ENCODE measurements around the gene GPR137B.
A peak's percentile ranks its signal among the peaks of the same experiment; 100 is the strongest.

The GPR137B gene

GRCh38 chr1:236119943-236120484 is 22.3 kb upstream of the GPR137B start:
- H3K4me1 ChIP-seq (ENCODE audit: insufficient read depth, low read length): no peaks in the 10 kb centered on the region
- no peak overlapping the region for H3K27ac ChIP-seq (ENCODE audit: low read depth, low read length)
- no peak overlapping the region for H3K4me3 ChIP-seq (ENCODE audit: low read length)
- WGBS: 92% methylated on average over 12 of the region's 12 CpGs
- H3K36me3 ChIP-seq (ENCODE audit: insufficient read depth, low read length): no peaks in the 10 kb centered on the region
- H3K9me3 ChIP-seq (ENCODE audit: insufficient read depth, low read depth, low read length): no peaks in the 10 kb centered on the region
- no peak overlapping the region for H3K9ac ChIP-seq (ENCODE audit: low read depth, low read length)
- H3K27me3 ChIP-seq (ENCODE audit: insufficient read depth, low read length): no peaks in the 10 kb centered on the region

GRCh38 chr1:236120721-236121153 is 21.6 kb upstream of the GPR137B start:
- Histone ChIP-seq H3K9me3 (ENCODE audit: insufficient read depth, low read depth, low read length) (no peaks in the 10 kb centered on the region), H3K27me3 (ENCODE audit: insufficient read depth, low read length) (no peaks in the 10 kb centered on the region), H3K27ac (ENCODE audit: low read depth, low read length) (no peak overlapping the region), H3K36me3 (ENCODE audit: insufficient read depth, low read length) (no peaks in the 10 kb centered on the region), H3K4me1 (ENCODE audit: insufficient read depth, low read length) (no peaks in the 10 kb centered on the region), H3K4me3 (ENCODE audit: low read length) (no peak overlapping the region), H3K9ac (ENCODE audit: low read depth, low read length) (no peak overlapping the region)
- 91% methylated on average over 9 of the region's 10 CpGs for WGBS

- WGBS: 96% methylated on average over 7 of the region's 7 CpGs
Observed at GRCh38 chr1:236122176-236122575, 20.2 kb upstream of the GPR137B start.

GRCh38 chr1:236123563-236123962 is 18.8 kb upstream of the GPR137B start:
- H3K4me3 ChIP-seq (ENCODE audit: low read length): no peak overlapping the region
- no peaks in the 10 kb centered on the region for H3K36me3 ChIP-seq (ENCODE audit: insufficient read depth, low read length)
- H3K4me1 ChIP-seq (ENCODE audit: insufficient read depth, low read length): no peaks in the 10 kb centered on the region
- H3K9me3 ChIP-seq (ENCODE audit: insufficient read depth, low read depth, low read length): no peaks in the 10 kb centered on the region
- WGBS: 91% methylated on average over 6 of the region's 6 CpGs
- no peak overlapping the region for H3K27ac ChIP-seq (ENCODE audit: low read depth, low read length)
- no peaks in the 10 kb centered on the region for H3K27me3 ChIP-seq (ENCODE audit: insufficient read depth, low read length)
- H3K9ac ChIP-seq (ENCODE audit: low read depth, low read length): no peak overlapping the region

More at GRCh38 chr1:236122176-236122575, 20.2 kb upstream of the GPR137B start:
- no peaks in the 10 kb centered on the region for H3K9me3 ChIP-seq (ENCODE audit: insufficient read depth, low read depth, low read length)
- no peak overlapping the region for H3K9ac ChIP-seq (ENCODE audit: low read depth, low read length)
- H3K27ac ChIP-seq (ENCODE audit: low read depth, low read length): no peak overlapping the region
- H3K36me3 ChIP-seq (ENCODE audit: insufficient read depth, low read length): no peaks in the 10 kb centered on the region
- H3K4me1 ChIP-seq (ENCODE audit: insufficient read depth, low read length): no peaks in the 10 kb centered on the region
- no peak overlapping the region for H3K4me3 ChIP-seq (ENCODE audit: low read length)
- no peaks in the 10 kb centered on the region for H3K27me3 ChIP-seq (ENCODE audit: insufficient read depth, low read length)

GRCh38 chr1:236124965-236125364 is 17.4 kb upstream of the GPR137B start:
- WGBS: 89% methylated on average over 2 of the region's 2 CpGs
- Histone ChIP-seq H3K4me3 (ENCODE audit: low read length) (no peak overlapping the region), H3K9ac (ENCODE audit: low read depth, low read length) (no peak overlapping the region), H3K36me3 (ENCODE audit: insufficient read depth, low read length) (no peaks in the 10 kb centered on the region), H3K27me3 (ENCODE audit: insufficient read depth, low read length) (no peaks in the 10 kb centered on the region), H3K9me3 (ENCODE audit: insufficient read depth, low read depth, low read length) (no peaks in the 10 kb centered on the region), H3K27ac (ENCODE audit: low read depth, low read length) (no peak overlapping the region), H3K4me1 (ENCODE audit: insufficient read depth, low read length) (peaks cover 12% of the 10 kb centered on the region)

- Histone ChIP-seq H3K27ac (ENCODE audit: low read depth, low read length) (no peak overlapping the region), H3K27me3 (ENCODE audit: insufficient read depth, low read length) (no peaks in the 10 kb centered on the region), H3K4me1 (ENCODE audit: insufficient read depth, low read length) (peaks cover 14% of the 10 kb centered on the region), H3K4me3 (ENCODE audit: low read length) (no peak overlapping the region), H3K9me3 (ENCODE audit: insufficient read depth, low read depth, low read length) (no peaks in the 10 kb centered on the region), H3K36me3 (ENCODE audit: insufficient read depth, low read length) (no peaks in the 10 kb centered on the region), H3K9ac (ENCODE audit: low read depth, low read length) (no peak overlapping the region)
- WGBS: 89% methylated on average over 8 of the region's 8 CpGs
Observed at GRCh38 chr1:236127045-236127444, 15.3 kb upstream of the GPR137B start.

- Histone ChIP-seq H3K4me3 (ENCODE audit: low read length) (no peak overlapping the region), H3K27ac (ENCODE audit: low read depth, low read length) (no peak overlapping the region; the same call in 1 of the 2 replicates), H3K36me3 (ENCODE audit: insufficient read depth, low read length) (no peaks in the 10 kb centered on the region), H3K9ac (ENCODE audit: low read depth, low read length) (no peak overlapping the region), H3K4me1 (ENCODE audit: insufficient read depth, low read length) (peaks cover 14% of the 10 kb centered on the region), H3K9me3 (ENCODE audit: insufficient read depth, low read depth, low read length) (no peaks in the 10 kb centered on the region), H3K27me3 (ENCODE audit: insufficient read depth, low read length) (no peaks in the 10 kb centered on the region)
- 89% methylated on average over 10 of the region's 10 CpGs for WGBS
Observed at GRCh38 chr1:236128646-236129178, 13.6 kb upstream of the GPR137B start.

- H3K36me3 ChIP-seq (ENCODE audit: insufficient read depth, low read length): no peaks in the 10 kb centered on the region
- H3K4me1 ChIP-seq (ENCODE audit: insufficient read depth, low read length): peaks cover 14% of the 10 kb centered on the region
- H3K4me3 ChIP-seq (ENCODE audit: low read length): no peak overlapping the region
- peak overlapping the region; percentile 31 for H3K9ac ChIP-seq (ENCODE audit: low read depth, low read length)
- no peaks in the 10 kb centered on the region for H3K9me3 ChIP-seq (ENCODE audit: insufficient read depth, low read depth, low read length)
- WGBS: 60% methylated on average over 5 of the region's 5 CpGs
- no peaks in the 10 kb centered on the region for H3K27me3 ChIP-seq (ENCODE audit: insufficient read depth, low read length)
- H3K27ac ChIP-seq (ENCODE audit: low read depth, low read length): no peak overlapping the region; the same call in 1 of the 2 replicates
Observed at GRCh38 chr1:236129306-236129705, 13.0 kb upstream of the GPR137B start.

- 88% methylated on average over 3 of the region's 3 CpGs for WGBS
- no peak overlapping the region for H3K27ac ChIP-seq (ENCODE audit: low read depth, low read length)
- H3K27me3 ChIP-seq (ENCODE audit: insufficient read depth, low read length): no peaks in the 10 kb centered on the region
- H3K36me3 ChIP-seq (ENCODE audit: insufficient read depth, low read length): no peaks in the 10 kb centered on the region
- no peak overlapping the region for H3K4me3 ChIP-seq (ENCODE audit: low read length)
- no peaks in the 10 kb centered on the region for H3K9me3 ChIP-seq (ENCODE audit: insufficient read depth, low read depth, low read length)
- peaks cover 14% of the 10 kb centered on the region for H3K4me1 ChIP-seq (ENCODE audit: insufficient read depth, low read length)
- H3K9ac ChIP-seq (ENCODE audit: low read depth, low read length): no peak overlapping the region
Observed at GRCh38 chr1:236130372-236130771, 12.0 kb upstream of the GPR137B start.

- Histone ChIP-seq H3K4me1 (ENCODE audit: insufficient read depth, low read length) (peaks cover 14% of the 10 kb centered on the region), H3K27me3 (ENCODE audit: insufficient read depth, low read length) (no peaks in the 10 kb centered on the region)
- WGBS: 75% methylated on average over 1 of the region's 1 CpG
Observed at GRCh38 chr1:236131916-236132315, 10.4 kb upstream of the GPR137B start.

GRCh38 chr1:236132420-236133046 is 9.8 kb upstream of the GPR137B start:
- no peak overlapping the region for H3K9ac ChIP-seq (ENCODE audit: low read depth, low read length)
- peaks cover 14% of the 10 kb centered on the region for H3K4me1 ChIP-seq (ENCODE audit: insufficient read depth, low read length)
- H3K36me3 ChIP-seq (ENCODE audit: insufficient read depth, low read length): no peaks in the 10 kb centered on the region
- WGBS: 88% methylated on average over 5 of the region's 5 CpGs
- no peak overlapping the region for H3K27ac ChIP-seq (ENCODE audit: low read depth, low read length)
- H3K27me3 ChIP-seq (ENCODE audit: insufficient read depth, low read length): no peaks in the 10 kb centered on the region
- H3K9me3 ChIP-seq (ENCODE audit: insufficient read depth, low read depth, low read length): no peaks in the 10 kb centered on the region
- H3K4me3 ChIP-seq (ENCODE audit: low read length): no peak overlapping the region

More at GRCh38 chr1:236131916-236132315, 10.4 kb upstream of the GPR137B start:
- Histone ChIP-seq H3K4me3 (ENCODE audit: low read length) (no peak overlapping the region), H3K36me3 (ENCODE audit: insufficient read depth, low read length) (no peaks in the 10 kb centered on the region), H3K27ac (ENCODE audit: low read depth, low read length) (no peak overlapping the region), H3K9me3 (ENCODE audit: insufficient read depth, low read depth, low read length) (no peaks in the 10 kb centered on the region), H3K9ac (ENCODE audit: low read depth, low read length) (no peak overlapping the region)
